ENCODE measurements around the gene NGDN. TPM values are rescaled to one million over a fixed set of nuclear protein-coding genes. Genes with fewer than 3 reads are reported as not detected.
A peak's percentile ranks its signal among the peaks of the same experiment; 100 is the strongest.

NGDN gene
- polyA plus RNA-seq, 1 experiment: 49.8 TPM

DNA sequence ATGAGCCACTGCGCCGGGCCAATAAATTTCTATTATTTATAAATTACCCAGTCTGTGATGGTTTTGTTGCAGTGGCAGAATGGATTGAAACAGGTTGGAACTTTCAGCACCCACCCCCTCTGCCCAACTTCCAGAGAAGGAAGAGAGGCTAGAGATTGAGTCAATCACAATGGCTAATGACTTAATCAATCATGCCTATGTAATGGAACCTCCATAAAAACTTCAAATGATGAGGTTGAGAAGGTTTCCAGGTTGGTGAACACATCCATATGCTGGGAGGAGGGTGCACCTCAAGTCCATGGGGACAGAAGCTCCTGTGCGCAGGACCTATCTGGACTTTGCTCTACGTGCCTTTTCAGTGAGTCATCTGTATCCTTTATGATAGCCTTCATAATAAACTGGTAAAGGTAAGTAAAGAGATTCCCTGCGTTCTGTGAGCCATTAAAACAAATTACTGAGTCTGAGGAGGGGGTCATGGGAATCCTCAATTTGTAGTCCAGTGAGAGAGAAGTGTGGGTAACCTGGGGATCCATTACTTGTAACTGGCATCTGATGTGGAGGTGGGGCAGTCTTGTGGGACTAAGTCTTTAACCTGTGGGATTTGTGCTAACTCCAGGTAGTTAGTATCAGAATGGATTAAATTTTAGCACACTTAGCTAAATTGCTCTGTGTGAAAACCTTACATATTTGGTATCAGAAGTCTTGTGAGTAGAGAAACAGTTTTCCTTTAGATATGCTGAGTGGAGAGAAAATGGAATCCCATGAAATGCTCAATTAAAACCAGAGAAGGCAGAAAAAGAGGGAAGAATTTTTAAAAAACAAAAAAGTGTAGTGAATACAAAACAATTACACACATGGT lies 11.7 kb upstream of the NGDN start:
- CTCF ChIA-PET: interaction anchor here (0.6 kb wide), 1 partner anchor 129 kb away, joined by 4 read pairs; no protein-coding TSS in a partner anchor
- H3K4me3 ChIP-seq (ENCODE audit: low read depth, low read length): no peak overlapping the region
- no peak for DNase-seq (ENCODE audit: low read depth, low spot score)
- POLR2A ChIA-PET: no interaction called here
- TF ChIP-seq, protein P1, sequence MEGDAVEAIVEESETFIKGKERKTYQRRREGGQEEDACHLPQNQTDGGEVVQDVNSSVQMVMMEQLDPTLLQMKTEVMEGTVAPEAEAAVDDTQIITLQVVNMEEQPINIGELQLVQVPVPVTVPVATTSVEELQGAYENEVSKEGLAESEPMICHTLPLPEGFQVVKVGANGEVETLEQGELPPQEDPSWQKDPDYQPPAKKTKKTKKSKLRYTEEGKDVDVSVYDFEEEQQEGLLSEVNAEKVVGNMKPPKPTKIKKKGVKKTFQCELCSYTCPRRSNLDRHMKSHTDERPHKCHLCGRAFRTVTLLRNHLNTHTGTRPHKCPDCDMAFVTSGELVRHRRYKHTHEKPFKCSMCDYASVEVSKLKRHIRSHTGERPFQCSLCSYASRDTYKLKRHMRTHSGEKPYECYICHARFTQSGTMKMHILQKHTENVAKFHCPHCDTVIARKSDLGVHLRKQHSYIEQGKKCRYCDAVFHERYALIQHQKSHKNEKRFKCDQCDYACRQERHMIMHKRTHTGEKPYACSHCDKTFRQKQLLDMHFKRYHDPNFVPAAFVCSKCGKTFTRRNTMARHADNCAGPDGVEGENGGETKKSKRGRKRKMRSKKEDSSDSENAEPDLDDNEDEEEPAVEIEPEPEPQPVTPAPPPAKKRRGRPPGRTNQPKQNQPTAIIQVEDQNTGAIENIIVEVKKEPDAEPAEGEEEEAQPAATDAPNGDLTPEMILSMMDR (IDR thresholded peaks at IDR 0.05; ENCODE audit: low read depth, low read length): no peak
- no peak overlapping the region for H3K27ac ChIP-seq (ENCODE audit: low read depth, low read length)
- H3K27me3 ChIP-seq (ENCODE audit: control insufficient read depth, insufficient read depth, low read length): peaks cover 5% of the 10 kb centered on the region
- no peaks in the 10 kb centered on the region for H3K9me3 ChIP-seq (ENCODE audit: control insufficient read depth, insufficient read depth, low read length)

DNA sequence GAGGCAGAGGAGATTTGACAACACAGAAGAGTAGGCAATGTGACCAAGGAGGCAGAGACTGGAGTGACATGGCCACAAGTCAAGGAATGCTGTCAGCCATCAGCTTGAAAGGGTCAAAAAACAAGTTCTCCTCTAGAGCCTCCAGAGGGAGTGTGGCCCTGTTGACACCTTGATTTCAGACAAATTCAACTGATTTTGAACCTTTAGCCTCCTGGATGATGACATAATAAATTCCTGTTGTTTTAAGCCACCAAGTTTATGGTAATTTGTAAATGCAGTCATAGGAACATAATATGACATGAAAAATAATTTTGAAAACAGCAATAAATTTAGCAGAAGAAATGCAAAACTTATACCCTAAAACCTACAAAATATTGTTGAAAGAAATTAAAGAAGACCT lies 8.5 kb upstream of the NGDN start:
- H3K27ac ChIP-seq (ENCODE audit: low read depth, low read length): no peak overlapping the region
- TF ChIP-seq, protein P1 (IDR thresholded peaks at IDR 0.05; ENCODE audit: low read depth, low read length): no peak
- H3K9me3 ChIP-seq (ENCODE audit: control insufficient read depth, insufficient read depth, low read length): no peaks in the 10 kb centered on the region
- ChIA-PET POLR2A (no interaction called here), CTCF (no interaction called here)
- H3K4me3 ChIP-seq (ENCODE audit: low read depth, low read length): no peak overlapping the region
- H3K27me3 ChIP-seq (ENCODE audit: control insufficient read depth, insufficient read depth, low read length): peaks cover 2% of the 10 kb centered on the region
- DNase-seq (ENCODE audit: low read depth, low spot score): no peak

GRCh38 chr14:23464700-23465099 lies 4.8 kb upstream of the NGDN start:
- Histone ChIP-seq H3K27me3 (ENCODE audit: control insufficient read depth, insufficient read depth, low read length) (peaks cover 2% of the 10 kb centered on the region), H3K27ac (ENCODE audit: low read depth, low read length) (no peak overlapping the region), H3K4me3 (ENCODE audit: low read depth, low read length) (no peak overlapping the region), H3K9me3 (ENCODE audit: control insufficient read depth, insufficient read depth, low read length) (no peaks in the 10 kb centered on the region)
- no peak for DNase-seq (ENCODE audit: low read depth, low spot score)
- POLR2A ChIA-PET: no interaction called here
- TF ChIP-seq, protein P1 (IDR thresholded peaks at IDR 0.05; ENCODE audit: low read depth, low read length): no peak
- CTCF ChIA-PET: interaction anchor here (0.7 to 1.1 kb wide), 2 partner anchors 14 to 75 kb away, joined by 3 to 5 read pairs; no protein-coding TSS in a partner anchor

GRCh38 chr14:23465261-23465660 lies 4.2 kb upstream of the NGDN start:
- H3K9me3 ChIP-seq (ENCODE audit: control insufficient read depth, insufficient read depth, low read length): no peaks in the 10 kb centered on the region
- no peak overlapping the region for H3K27ac ChIP-seq (ENCODE audit: low read depth, low read length)
- ChIA-PET POLR2A (no interaction called here), CTCF (interaction anchor here (1.1 to 1.2 kb wide), 2 partner anchors 11 to 13 kb away, joined by 4 to 5 read pairs; no protein-coding TSS in a partner anchor)
- H3K27me3 ChIP-seq (ENCODE audit: control insufficient read depth, insufficient read depth, low read length): peaks cover 2% of the 10 kb centered on the region
- DNase-seq (ENCODE audit: low read depth, low spot score): no peak
- no peak overlapping the region for H3K4me3 ChIP-seq (ENCODE audit: low read depth, low read length)
- TF ChIP-seq, protein P1 (IDR thresholded peaks at IDR 0.05; ENCODE audit: low read depth, low read length): no peak

DNA sequence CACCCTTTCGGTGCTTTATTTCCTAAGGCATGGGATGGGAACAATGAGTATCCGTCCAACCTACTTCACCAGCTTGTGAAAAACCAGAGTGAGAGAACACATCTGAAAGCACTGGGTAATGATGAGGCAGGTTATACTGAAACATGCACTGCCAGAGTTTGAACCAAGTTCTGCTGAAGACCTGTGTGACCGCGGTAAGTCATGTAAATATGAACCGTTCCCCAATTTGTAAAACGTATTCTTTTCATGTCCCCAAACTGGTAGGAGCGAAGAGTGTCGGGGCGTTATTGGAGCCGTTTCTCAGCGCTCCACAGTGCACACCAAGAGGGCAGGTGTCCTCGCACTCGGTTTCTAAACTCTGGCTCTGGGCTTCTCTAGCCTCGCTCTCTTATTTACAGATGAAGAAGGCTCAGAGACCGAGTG lies 788 bp upstream of the NGDN start:
- peak overlapping the region; percentile 78 for H3K27ac ChIP-seq (ENCODE audit: low read depth, low read length)

More for the DNA sequence above, 788 bp upstream of the NGDN start:
- peak overlapping the region; percentile 58 for H3K4me3 ChIP-seq (ENCODE audit: low read depth, low read length)
- POLR2A ChIA-PET: no interaction called here
- CTCF ChIA-PET: interaction anchor here (0.8 to 1.6 kb wide), 6 partner anchors 8 to 203 kb away, joined by 3 to 24 read pairs (median 3); no protein-coding TSS in a partner anchor
- H3K27me3 ChIP-seq (ENCODE audit: control insufficient read depth, insufficient read depth, low read length): peaks cover 2% of the 10 kb centered on the region
- H3K9me3 ChIP-seq (ENCODE audit: control insufficient read depth, insufficient read depth, low read length): no peaks in the 10 kb centered on the region
- DNase-seq (ENCODE audit: low read depth, low spot score): no peak
- TF ChIP-seq, protein P1 (IDR thresholded peaks at IDR 0.05; ENCODE audit: low read depth, low read length): no peak

Measured in AG04450 (cell line).